Measurements from ENCODE around the gene TP73.

The TP73 gene

GRCh38 chr1:3771108-3772026 is 119.1 kb downstream of the TP73 start:
- DNase-seq = peak; percentile 40

DNA sequence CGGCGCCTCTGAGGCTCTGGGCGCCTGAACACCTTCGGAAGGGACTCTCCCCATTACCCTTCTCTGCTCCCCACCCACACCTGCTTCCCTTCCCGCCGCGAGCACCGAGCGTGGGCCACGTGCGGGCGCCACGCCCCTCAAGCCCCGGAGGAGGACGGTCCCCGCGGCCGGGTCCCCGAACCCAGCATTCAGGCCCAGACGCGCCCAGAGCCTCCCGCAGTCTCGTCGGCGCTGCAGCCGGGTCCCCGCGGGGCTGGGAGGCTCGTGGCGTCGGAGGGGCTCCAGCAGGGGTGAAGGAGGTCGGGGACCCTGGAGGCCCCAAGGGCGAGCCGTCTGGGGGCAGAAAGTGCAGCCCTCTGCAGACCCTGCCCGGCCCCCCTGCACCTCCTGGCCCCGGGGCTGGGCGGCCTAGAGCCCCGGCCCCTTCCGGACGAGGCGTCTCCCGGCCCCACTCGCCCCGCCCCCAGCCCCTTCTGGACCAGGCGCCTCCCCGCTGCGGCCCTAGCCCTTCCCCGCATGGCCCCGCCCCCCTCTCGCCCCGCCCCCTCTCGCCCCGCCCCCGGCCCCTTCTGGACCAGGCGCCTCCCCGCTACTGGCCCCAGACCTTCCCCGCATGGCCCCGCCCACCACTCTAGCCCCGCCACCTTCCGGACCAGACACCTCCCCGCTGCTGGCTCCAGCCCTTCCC is 119.9 kb downstream of the TP73 start:
- DNase-seq = peak; percentile 93

DNA sequence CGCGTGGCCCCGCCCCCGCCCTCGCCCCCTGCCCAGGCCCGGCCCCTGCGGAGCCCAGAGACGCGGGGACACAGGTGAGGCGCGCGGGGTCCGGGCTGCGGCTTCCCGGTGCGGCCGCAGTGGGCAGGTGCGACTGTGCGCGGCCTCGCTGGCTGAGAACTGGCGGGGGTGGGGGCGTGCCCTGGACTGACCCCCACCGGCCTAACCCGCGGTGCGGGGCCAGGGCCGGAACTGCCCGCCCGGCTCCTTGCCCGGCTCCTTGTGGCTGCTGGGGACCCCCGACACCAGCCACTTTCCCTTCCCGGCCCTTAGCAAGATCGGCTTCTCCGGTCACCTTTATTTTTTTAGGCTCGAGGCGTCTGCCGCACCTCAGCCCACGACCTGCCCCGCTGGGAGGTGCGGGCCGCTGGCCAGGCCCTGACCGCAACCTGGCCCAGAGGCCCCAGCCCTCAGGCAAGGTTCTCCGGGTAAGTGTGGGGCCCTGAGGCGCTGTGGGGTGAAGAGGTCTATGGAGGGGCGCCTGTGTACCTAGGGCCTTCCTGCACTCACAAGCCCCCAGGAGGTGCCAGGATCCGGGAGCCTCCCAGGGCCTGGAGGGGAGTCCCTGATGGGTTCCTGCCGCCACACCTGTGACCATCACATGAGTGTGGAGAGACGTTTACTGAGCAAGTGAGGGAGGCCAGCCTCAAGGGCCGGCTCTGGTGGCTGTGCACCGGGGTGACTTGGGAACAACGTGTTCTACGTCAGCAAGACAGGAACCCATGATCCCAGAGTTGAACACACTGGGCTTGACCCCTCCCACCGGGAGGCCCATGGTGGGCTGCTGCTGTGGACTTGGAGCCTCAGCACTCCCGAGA is 120.6 kb downstream of the TP73 start, which contains the start of gene SMIM1:
TSS of gene SMIM1 (plus strand) at position 35 of the 857 bp plus-strand sequence. CDS start 2,625 bp downstream, outside the sequence.
- peak; percentile 46 for DNase-seq

GRCh38 chr1:3773572-3774275 is 121.4 kb downstream of the TP73 start:
- peak; percentile 40 for DNase-seq

- no peak for DNase-seq
These were observed 122.1 kb downstream of the TP73 start for GRCh38 chr1:3774276-3774945.

DNA sequence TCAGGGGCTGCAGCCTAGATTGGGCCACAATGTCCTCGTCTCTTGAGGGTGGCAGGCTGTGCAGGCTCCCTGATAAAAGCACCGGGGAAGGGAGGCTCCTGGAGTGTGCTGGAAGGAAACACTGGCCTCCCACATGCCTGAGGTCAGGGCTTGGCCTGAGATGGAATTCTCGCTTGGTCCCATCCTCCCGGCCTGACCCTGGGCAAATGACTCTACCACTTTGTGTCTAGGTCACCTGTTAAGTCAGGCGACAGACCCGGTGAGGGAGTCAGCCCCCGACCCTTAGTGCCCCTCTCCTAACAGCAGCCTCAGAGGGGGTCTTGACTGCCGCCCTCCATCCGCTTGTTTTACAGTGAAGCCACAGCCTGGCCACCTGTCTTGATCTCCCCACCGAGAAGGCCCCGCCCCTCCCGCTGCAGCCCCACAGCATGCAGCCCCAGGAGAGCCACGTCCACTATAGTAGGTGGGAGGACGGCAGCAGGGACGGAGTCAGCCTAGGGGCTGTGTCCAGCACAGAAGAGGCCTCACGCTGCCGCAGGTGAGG is 122.7 kb downstream of the TP73 start:
- no peak for DNase-seq

DNA sequence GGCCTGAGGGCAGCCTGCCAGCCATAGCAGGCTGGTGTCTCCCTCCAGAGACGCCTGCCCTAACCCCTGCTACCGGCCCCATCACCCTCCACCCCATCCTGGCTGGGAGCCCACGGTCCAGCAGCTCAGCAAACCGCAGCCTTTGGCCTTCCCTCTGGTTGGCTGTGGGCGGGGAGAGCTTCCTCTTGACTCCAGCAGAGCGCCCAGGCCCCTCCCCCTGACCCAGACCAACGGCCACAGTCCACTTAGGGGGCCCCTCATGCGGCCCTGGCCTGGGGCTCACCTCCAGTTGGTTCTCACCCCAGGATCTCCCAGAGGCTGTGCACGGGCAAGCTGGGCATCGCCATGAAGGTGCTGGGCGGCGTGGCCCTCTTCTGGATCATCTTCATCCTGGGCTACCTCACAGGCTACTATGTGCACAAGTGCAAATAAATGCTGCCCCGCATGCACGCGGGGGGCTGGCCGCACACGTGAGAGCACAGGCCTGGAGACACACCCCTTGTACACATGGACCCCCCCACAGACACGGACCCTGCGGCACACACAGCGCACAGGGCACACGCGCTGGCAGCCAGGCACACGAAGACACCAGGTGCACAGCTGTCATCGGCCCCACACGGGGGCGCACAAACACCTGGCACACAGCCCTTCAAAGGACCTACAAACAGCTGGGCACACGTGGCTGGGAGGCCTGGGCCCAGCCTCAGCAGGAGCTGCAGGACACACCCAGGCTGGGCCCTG is 123.3 kb downstream of the TP73 start:
- DNase-seq = peak; percentile 96

DNA sequence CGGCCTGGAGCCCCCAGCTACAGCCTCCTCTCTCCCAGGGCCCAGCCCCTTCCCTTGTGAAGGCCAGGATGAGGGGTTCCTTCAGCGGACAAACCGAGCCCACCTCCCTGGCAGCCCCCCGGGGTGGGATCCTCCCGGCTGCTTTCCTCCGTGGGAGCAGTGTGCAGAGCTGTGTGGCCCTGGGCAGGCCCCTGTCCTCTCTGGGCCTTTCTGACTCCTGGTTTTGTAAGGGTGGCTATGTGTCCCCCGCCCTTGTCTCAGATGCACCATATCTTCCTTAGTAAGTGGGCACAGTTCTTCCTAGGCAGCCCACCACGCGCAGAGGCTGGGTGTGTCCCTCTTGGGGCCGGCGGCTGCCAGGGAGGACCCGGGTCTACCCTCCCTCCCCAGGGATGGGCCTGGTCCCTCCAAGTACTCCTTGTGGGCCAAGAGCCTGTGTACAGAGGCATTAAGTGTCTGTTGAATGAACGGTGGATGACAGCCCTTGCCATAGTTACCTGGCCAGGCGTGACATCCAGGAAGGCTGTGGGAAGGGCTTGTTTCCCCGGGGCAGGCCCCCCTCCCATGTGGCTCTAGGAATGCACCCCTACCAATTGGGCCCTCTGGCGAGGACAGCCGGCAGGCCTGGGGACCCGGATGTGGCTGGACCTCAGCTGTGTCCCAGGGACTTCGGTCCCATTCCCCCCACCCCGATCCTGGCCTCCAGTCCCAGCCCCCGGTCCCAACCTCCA is 124.1 kb downstream of the TP73 start:
- DNase-seq = peak; percentile 92

- peak; percentile 50 for DNase-seq
These were observed 124.8 kb downstream of the TP73 start for GRCh38 chr1:3777078-3777547.

DNA sequence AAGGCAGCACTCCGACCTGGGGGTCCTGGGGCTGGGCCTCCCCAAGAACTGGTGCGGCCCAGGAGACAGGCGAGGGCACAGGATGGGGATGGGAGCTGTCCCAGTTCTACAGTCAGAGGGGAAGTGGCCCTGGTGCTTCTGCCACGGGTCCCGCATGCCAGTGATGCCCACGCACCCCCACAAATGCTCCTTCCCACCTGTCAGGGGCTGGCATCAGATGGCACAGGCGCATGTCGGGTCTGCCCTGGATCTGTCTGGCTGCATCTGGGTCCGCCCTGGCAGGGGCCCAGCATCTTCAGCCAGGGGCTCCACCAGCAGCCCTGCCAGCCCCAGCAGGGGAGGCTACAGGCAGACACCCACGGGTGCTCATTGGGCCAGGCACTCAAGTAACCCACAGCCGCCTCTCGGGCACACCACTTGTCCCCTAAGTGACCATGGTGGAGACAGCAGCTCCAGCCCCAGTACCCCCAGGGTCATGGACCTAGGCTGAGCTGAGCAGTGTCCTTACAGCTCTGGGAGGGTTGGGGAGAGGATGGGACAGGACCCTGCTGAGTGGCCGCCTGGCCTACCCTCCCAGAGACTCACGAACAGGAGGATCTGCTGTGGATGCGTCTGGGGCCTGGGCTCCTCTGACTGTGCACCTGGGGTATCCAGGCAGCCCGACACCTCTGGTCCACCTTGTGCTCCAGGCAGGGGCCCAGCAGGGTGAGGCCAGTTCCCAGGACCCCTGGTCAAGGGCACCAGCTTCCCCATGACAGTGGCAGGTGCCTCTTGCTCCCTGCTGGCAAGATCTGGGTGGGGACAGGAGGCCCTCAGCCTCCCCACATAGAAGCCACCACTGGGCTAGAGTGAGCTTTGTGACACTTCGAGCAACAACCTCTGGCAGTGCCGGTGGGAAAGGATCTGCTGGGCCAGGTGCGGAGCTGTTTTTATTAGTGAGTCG is 125.6 kb downstream of the TP73 start:
- no peak for DNase-seq

DNA sequence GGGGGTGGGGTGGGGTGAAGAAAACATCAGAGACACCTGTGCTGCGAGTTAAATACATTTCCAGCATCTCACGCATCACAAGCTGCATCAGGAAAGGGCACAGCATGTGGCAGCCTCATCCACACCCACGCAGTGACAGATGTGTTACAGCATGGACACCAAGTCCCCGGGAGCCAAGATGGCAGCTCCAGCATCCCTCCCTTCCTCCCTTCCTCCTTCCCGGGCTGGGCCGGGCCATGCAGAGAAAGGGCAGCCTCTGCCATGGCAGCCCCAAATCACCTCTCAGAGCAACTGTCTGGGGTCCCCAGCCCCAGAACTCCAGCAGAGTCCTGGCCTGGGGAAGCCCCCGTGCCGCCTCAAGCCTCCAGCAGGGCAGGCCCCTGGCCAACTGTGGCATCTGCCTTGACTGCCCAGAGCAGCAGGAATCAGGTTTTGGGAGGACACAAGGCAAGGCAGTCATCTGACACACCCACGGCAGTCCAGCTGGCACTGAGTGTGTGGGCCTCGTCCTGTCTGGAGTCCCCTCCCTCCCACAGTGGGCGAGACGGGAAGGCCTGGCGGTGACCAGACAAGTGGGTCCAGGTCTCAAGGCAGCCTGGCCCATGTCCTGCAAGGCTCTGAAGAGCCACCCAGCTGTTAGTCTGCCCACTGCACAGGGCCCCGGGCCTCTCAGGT is 126.4 kb downstream of the TP73 start:
- DNase-seq = no peak

DNA sequence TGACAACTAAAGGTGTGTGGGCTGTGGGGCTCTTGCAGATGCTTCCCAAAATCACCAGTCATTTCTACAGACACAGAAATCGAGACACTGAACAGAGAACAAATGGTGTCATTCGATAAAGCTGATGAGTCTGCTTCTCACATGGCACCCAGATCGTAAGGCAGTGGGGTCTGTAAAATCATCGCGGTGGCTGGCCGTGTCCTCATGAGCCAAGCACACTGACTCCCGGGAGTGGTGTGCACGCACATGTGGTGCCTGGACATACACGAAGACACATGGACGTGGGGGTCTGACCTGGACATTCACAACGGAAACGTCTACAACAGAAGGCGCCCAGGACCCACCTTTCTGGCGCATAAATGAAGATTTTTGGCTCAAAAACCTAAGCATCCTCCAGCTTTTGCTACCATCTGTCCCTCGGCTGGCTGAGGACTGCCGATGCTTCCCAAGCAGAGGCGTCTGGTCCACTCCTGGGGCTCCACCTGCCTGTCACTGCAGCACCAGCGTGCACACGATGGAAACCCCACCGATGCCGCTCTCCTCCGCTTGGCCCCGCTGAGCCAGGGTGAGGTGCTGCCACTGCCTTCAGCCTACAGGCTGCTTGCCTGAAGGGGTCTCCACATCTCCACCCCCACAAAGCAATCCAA is 127.1 kb downstream of the TP73 start:
- no peak for DNase-seq

GRCh38 chr1:3779912-3780416 is 127.6 kb downstream of the TP73 start:
- DNase-seq = no peak

GRCh38 chr1:3780901-3781300 is 128.6 kb downstream of the TP73 start:
- DNase-seq = no peak

GRCh38 chr1:3783651-3784474 is 131.5 kb downstream of the TP73 start:
- DNase-seq = no peak

GRCh38 chr1:3785045-3785444 is 132.7 kb downstream of the TP73 start:
- no peak for DNase-seq

Measured in DMS53 (cell line).